ENCODE data around the gene SLC24A5.

SLC24A5 gene

GRCh38 chr15:48185529-48185928 is 64.7 kb downstream of the SLC24A5 start:
- H3K27ac ChIP-seq = no peak overlapping the region
- TF ChIP-seq CTCF (conservative IDR thresholded peaks at IDR 0.05) (no peak), ZFX (IDR thresholded peaks at IDR 0.05) (no peak)

- H3K27ac ChIP-seq = no peak overlapping the region
- TF ChIP-seq CTCF (conservative IDR thresholded peaks at IDR 0.05) (no peak), ZFX (IDR thresholded peaks at IDR 0.05) (no peak)
Observed at GRCh38 chr15:48186271-48186670, 65.5 kb downstream of the SLC24A5 start.

- TF ChIP-seq ZFX (IDR thresholded peaks at IDR 0.05) = no peak
- TF ChIP-seq CTCF (conservative IDR thresholded peaks at IDR 0.05) = no peak
- no peak overlapping the region for H3K27ac ChIP-seq
Observed at GRCh38 chr15:48190932-48191573, 70.3 kb downstream of the SLC24A5 start.

- H3K27ac ChIP-seq = no peak within 1 kb of the TSS
- no peak for TF ChIP-seq CTCF (conservative IDR thresholded peaks at IDR 0.05)
- no peak for TF ChIP-seq ZFX (IDR thresholded peaks at IDR 0.05)
Observed at GRCh38 chr15:48191574-48192225, 70.9 kb downstream of the SLC24A5 start, which contains the start of gene CTXN2. TSS of gene CTXN2 (plus strand) at chr15:48191665. CDS start at chr15:48201301, 9,636 bp downstream.
